Subcutaneous adipose tissue (tissue), 4 donors: ENCODE measurements around the gene ZNF43. TPM values are rescaled to one million over a fixed set of nuclear protein-coding genes. Genes with fewer than 3 reads are reported as not detected.

Source experiments
- total RNA-seq, 4 donors: library from RNA; depleted of rRNA; stranded (reverse); fragments of >200 nt; gene quantifications; one replicate each; pipeline ENCODE4 v1.1.0, GENCODE V29; 2016
- TF ChIP-seq, protein P1 (sequence below): fragments of 450-650 bp; IDR thresholded peaks from one replicate; pipeline ENCODE4 v1.5.1; 2016; ENCODE audit warnings: low read depth, mild to moderate bottlenecking, control low read depth, antibody characterized with exemption, moderate library complexity

Gene ZNF43
- total RNA-seq, 4 donors from 2014 or later = 16.7 to 28.6 (median 18.1) TPM

- TF ChIP-seq, protein P1, sequence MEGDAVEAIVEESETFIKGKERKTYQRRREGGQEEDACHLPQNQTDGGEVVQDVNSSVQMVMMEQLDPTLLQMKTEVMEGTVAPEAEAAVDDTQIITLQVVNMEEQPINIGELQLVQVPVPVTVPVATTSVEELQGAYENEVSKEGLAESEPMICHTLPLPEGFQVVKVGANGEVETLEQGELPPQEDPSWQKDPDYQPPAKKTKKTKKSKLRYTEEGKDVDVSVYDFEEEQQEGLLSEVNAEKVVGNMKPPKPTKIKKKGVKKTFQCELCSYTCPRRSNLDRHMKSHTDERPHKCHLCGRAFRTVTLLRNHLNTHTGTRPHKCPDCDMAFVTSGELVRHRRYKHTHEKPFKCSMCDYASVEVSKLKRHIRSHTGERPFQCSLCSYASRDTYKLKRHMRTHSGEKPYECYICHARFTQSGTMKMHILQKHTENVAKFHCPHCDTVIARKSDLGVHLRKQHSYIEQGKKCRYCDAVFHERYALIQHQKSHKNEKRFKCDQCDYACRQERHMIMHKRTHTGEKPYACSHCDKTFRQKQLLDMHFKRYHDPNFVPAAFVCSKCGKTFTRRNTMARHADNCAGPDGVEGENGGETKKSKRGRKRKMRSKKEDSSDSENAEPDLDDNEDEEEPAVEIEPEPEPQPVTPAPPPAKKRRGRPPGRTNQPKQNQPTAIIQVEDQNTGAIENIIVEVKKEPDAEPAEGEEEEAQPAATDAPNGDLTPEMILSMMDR = no peak
These were observed 563 bp downstream of the ZNF43 start for GRCh38 chr19:21835429-21835809.

DNA sequence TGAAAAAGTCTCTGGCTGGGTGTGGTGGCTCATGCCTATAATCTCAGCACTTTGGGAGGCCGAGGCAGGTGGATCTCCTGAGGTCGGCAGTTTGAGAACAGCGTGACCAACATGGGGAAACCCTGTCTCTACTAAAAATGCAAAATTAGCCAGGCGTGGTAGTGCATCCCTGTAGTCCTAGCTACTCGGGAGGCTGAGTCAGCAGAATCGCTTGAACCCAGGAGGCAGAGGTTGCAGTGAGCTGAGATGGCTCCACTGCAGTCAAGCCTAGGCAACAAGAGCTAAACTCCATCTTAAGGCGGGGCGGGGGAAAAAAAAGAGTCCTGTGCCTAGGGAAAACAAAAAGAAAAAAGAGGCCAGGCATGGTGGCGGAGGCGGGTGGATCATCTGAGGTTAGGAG, 2.2 kb downstream of the ZNF43 start:
- TF ChIP-seq, protein P1 = no peak

- TF ChIP-seq, protein P1 = no peak
These were observed 11.3 kb downstream of the ZNF43 start for GRCh38 chr19:21824679-21825078.

- TF ChIP-seq, protein P1 = no peak
These were observed 12.8 kb downstream of the ZNF43 start for GRCh38 chr19:21823224-21823623.

DNA sequence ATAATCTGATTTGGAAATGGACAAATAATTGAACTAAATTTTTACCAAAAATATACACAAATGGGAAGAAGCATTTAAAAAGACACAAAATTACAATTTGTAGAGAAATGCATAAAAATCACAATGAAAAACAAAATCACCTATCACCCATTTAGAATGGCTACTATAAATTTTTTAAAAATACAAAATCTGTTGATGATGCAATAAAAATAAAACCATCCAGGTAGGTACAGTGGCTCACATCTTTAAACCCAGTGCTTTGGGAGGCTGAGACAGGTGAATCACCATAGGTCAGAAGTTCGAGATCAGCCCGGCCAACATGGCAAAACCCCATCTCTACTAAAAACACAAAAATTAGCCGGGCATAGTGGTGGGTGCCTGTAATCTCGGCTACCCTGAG, 23.5 kb downstream of the ZNF43 start:
- TF ChIP-seq, protein P1 = no peak

GRCh38 chr19:21789466-21790085, 46.4 kb downstream of the ZNF43 start:
- TF ChIP-seq, protein P1 = no peak

DNA sequence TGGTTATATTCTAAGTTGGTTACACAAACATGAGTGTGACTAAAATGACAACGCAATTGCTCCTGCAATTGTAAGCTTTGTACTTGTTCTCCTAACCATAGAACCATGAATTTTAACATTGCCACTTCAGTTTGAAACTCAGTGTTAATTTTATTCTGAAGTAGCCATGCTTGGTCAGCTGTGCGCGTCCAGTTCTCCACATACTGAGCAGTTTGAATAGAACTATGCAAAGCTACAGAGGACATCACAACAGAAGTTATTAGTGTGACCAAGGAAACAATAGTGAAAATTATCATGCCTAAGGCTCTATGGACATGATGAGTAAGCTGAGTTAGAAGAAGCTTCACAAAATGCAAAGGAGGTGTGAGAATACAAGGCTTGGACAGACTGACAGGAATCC, 49.0 kb downstream of the ZNF43 start:
- TF ChIP-seq, protein P1 = no peak
